Posterior vena cava (tissue), 2 donors: ENCODE data around the gene NBEA. TPM values are rescaled to one million over a fixed set of nuclear protein-coding genes. Genes with fewer than 3 reads are reported as not detected.
"Not testable (repeated sequence)": the region's sequence is repeated elsewhere in the genome, so short reads cannot be mapped to it uniquely, and the experiment has no call there.

ENCODE experiments used
- DNase-seq: peaks from one replicate; pipeline ENCODE4 v3.0.0-alpha.2; 2020; ENCODE audit warnings: low spot score
- intact Hi-C, 2 donors: fragments of 100-400 bp; cut with DNase I; formaldehyde crosslinking; loops; one replicate each; pipeline versions ENCODE4 v1.14.1 to v1.14.2; 2022 to 2023
- total RNA-seq, 2 donors: library from RNA; stranded (reverse); fragmentation: NEBNext Ultra II Directional; extraction: Animal tissue kit (Norgen Biotek cat#: 25700); gene quantifications; one replicate each; pipeline ENCODE4 v1.2.1, GENCODE V29; 2021
- donor health status: DM: yes; HTN: yes; CAD: no.
- donor health status: DM: yes; HTN: yes; CAD: no.

The NBEA gene
- total RNA-seq, 2 donors from 2014 or later, result 10.5 to 12.7 TPM

- intact Hi-C loops, result no loop called here
- no peak for DNase-seq
These were observed 1.6 kb downstream of the NBEA start for GRCh38 chr13:34943436-34944273.

DNA sequence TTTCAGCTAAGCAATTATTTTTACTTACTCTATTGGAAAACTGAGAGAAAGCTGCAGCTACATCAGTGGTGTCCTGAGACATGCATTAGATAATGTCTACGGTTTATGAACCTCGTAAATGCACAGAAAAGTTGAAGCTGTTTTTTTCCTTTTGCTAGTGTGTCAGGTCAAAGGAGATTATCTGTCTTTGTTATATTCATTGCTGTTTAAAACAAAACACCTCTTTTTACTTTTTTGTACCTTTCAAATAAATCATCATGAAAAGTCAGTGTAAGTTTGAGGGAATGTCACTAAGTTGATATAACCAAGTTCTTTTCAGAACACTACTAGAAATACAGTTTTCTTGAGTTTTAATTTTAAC, 2.2 kb downstream of the NBEA start:
- no peak for DNase-seq
- intact Hi-C loops, result no loop called here

- intact Hi-C loops, result no loop called here
- no peak for DNase-seq
These were observed 2.7 kb downstream of the NBEA start for GRCh38 chr13:34944751-34945150.

- DNase-seq, result no peak
- intact Hi-C loops, result no loop called here
These were observed 9.5 kb downstream of the NBEA start for GRCh38 chr13:34951528-34951927.

- DNase-seq, result no peak
- intact Hi-C loops, result no loop called here
These were observed 17.4 kb downstream of the NBEA start for GRCh38 chr13:34959489-34959888.

- no peak for DNase-seq
- intact Hi-C loops, result no loop called here
These were observed 22.5 kb downstream of the NBEA start for GRCh38 chr13:34964558-34964957.

DNA sequence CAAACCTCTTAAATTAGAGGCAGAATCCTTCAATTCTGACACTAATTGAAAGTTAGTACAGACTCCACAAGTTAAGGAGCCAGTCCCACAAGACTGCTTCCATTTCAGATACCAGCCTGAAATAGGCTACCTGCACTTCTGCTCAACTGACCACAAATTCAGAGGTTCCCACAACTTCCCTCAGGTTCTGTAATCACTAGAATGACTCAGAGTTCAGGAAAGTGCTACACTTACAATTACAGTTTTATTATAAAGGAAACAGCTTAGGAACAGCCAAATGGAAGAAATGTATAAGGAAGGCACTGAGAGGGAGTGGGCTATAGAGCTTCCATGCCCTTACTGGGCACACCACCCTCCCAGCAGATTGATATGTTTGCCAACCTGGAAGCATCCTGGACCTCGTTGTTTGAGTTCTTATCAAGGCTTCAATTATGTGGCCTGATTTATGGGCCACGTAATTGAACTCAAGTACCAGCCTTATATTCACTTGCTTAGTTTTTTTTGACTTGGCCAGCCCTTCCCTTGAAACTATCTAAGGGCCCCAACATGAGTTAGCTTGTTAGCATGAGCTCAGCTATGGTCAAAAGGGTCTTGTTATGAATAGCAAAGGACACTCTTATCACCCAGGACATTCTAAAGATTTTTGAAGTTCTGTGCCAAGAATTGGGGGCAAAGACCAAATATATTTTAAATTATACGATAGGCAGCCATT, 25.9 kb downstream of the NBEA start:
- DNase-seq, result no peak
- intact Hi-C loops, result no loop called here

- intact Hi-C loops, DNase-seq: not testable (repeated sequence)
These were observed 27.5 kb downstream of the NBEA start for GRCh38 chr13:34969539-34969938.

GRCh38 chr13:34970961-34971360, 28.9 kb downstream of the NBEA start:
- intact Hi-C loops, result no loop called here
- no peak for DNase-seq

DNA sequence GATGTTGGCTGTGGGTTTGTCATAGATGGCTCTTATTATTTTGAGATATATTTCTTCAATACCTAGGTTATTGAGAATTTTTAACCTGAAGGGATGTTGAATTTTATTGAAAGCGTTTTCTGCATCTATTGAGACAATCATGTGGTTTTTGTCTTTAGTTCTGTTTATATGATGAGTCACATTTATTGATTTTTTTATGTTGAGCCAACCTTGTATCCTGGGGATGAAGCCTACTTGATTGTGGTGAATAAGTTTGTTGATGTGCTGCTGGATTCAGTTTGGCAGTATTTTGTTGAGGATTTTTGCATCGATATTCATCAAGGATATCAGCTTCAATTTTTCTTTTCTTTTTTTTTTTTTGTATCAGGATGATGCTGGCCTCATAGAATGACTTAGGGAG, 29.4 kb downstream of the NBEA start:
- intact Hi-C loops, result no loop called here
- no peak for DNase-seq

GRCh38 chr13:34985199-34985598, 43.1 kb downstream of the NBEA start:
- DNase-seq, intact Hi-C loops: not testable (repeated sequence)

- intact Hi-C loops, result no loop called here
- DNase-seq, result no peak
These were observed 46.3 kb downstream of the NBEA start for GRCh38 chr13:34988330-34988791.

DNA sequence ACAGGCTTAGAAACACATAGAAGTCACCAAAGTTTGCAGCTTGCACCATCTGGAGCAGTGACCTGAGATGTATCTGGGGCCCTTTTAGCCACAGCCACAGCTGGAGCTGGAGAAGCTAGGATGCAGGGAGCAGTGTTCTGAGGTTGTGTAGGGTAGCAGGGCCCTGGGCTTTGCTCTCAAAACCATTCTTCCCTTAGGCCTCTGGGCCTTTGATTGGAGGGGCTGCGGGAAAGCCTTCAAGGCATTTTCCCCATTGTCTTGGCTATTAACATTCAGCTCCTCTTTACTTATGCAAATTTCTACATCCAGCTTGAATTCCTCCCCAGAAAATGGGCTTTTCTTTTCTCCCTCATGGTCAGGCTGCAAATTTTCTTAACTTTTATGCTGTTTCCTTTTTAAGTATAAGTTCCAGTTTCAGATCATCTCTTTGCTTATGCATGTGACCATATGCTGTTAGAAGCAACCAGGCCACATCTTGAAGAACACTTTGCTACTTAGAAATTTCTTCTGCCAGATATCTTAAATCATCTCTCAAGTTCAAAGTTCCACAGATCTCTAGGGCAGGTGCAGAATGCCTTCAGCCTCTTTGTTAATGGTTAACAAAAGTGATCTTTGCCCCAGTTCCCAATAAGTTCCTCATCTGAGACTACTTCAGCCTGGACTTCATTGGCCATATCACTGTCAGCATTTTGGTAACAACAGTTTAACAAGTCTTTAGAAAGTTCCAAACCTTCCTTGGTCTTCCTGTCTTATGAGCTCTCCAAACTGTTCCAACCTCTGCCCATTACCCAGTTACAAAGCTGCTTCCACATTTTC, 48.5 kb downstream of the NBEA start:
- DNase-seq, result no peak
- intact Hi-C loops, result no loop called here

GRCh38 chr13:34993470-34993869, 51.4 kb downstream of the NBEA start:
- DNase-seq, result no peak
- intact Hi-C loops, result no loop called here

DNA sequence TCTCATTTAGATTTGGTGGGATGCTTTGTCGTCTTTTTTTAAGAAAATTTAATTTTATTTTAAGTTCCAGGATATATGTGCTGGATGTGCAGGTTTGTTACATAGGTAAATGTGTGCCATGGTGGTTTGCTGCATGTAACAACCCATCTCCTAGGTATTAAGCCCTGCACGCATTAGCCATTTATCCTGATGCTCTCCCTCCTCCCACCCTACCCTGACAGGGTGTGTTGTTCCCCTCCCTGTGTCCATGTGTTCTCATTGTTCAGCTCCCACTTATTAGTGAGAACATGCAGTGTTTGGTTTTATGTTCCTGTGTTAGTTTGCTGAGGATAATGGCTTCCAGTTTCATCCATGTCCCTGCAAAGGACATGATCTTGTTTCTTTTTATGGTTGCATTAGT, 61.7 kb downstream of the NBEA start:
- intact Hi-C loops, DNase-seq: not testable (repeated sequence)

- intact Hi-C loops, result no loop called here
These were observed 63.0 kb downstream of the NBEA start for GRCh38 chr13:35005051-35005450.

GRCh38 chr13:35014606-35015213, 72.6 kb downstream of the NBEA start:
- DNase-seq, result no peak
- intact Hi-C loops, result no loop called here

More at GRCh38 chr13:35005051-35005450, 63.0 kb downstream of the NBEA start:
- no peak for DNase-seq

- intact Hi-C loops, result no loop called here
- DNase-seq, result no peak
These were observed 74.5 kb downstream of the NBEA start for GRCh38 chr13:35016362-35017112.

DNA sequence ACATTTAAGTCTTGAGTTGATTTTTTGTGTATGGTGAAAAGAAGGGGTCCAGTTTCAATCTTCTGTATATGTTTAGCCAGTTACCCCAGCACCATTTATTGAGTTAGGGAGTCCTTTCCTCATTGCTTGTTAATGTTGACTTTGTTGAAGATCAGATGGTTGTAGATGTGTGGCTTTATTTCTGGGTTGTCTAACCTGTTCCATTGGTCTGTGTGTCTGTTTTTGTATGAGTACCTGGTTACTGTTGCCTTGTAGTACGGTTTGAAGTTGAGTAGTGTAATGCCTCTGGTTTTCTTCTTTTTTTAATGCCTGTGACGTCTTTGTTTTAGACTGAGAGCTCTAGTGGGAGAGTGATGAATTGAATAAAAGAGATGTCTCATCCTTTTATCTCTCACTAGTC, 83.2 kb downstream of the NBEA start:
- DNase-seq, result no peak
- intact Hi-C loops, result no loop called here
